SK-N-SH treated with all-trans-retinoic acid at 6 μM for 48 hours (cell line): ENCODE results near the gene SFXN5.

Experiments used
- ATAC-seq: fragments of 200-7000 bp; cut with Tn5 transposase; 3 replicates; pipeline ENCODE4 v1.9.1; 2020; ENCODE audit warnings: mild to moderate bottlenecking, moderate library complexity
- ARNTL ChIP-seq: fragments of 450-650 bp; formaldehyde crosslinking; IDR thresholded peaks from 2 replicates; pipeline ENCODE4 v1.5.0; 2020; ENCODE audit warnings: low read depth, mild to moderate bottlenecking, moderate library complexity, borderline replicate concordance
- BACH2 ChIP-seq: fragments of 250-450 bp; sonication (Bioruptor Pico); IDR thresholded peaks from 2 replicates; pipeline ENCODE4 v1.9.0; 2021; ENCODE audit warnings: mild to moderate bottlenecking, borderline replicate concordance
- CSDC2 ChIP-seq: fragments of 250-450 bp; sonication (Bioruptor Pico); IDR thresholded peaks from 2 replicates; pipeline ENCODE4 v1.5.0; 2020; ENCODE audit warnings: mild to moderate bottlenecking, moderate library complexity
- ESRRG ChIP-seq: fragments of 250-450 bp; sonication (Bioruptor Pico); IDR thresholded peaks from 2 replicates; pipeline ENCODE4 v1.6.1; 2021; ENCODE audit warnings: mild to moderate bottlenecking
- GLIS3 ChIP-seq: fragments of 250-450 bp; sonication (Bioruptor Pico); IDR thresholded peaks from 2 replicates; pipeline ENCODE4 v1.5.0; 2020; ENCODE audit warnings: mild to moderate bottlenecking, moderate library complexity
- ISL1 ChIP-seq: fragments of 250-450 bp; sonication (Bioruptor Pico); IDR thresholded peaks from 2 replicates; pipeline ENCODE4 v2.1.2; 2022; ENCODE audit warnings: mild to moderate bottlenecking, moderate library complexity
- OSR1 ChIP-seq: fragments of 250-450 bp; sonication (Bioruptor Pico); IDR thresholded peaks from 2 replicates; pipeline ENCODE4 v1.8.0; 2022; ENCODE audit warnings: moderate library complexity, mild to moderate bottlenecking, inconsistent platforms
- PPARA ChIP-seq: fragments of 250-450 bp; sonication (Bioruptor Pico); IDR thresholded peaks from 2 replicates; pipeline ENCODE4 v1.5.0; 2020; ENCODE audit warnings: mild to moderate bottlenecking, borderline replicate concordance
- RARB ChIP-seq: fragments of 250-450 bp; sonication (Bioruptor Pico); IDR thresholded peaks from 2 replicates; pipeline ENCODE4 v1.8.0; 2021; ENCODE audit warnings: mild to moderate bottlenecking, moderate library complexity
- TCF4 ChIP-seq: fragments of 250-450 bp; sonication (Bioruptor Pico); IDR thresholded peaks from 2 replicates; pipeline ENCODE4 v1.8.0; 2021; ENCODE audit warnings: mild to moderate bottlenecking, moderate library complexity, borderline replicate concordance
- TOX ChIP-seq: fragments of 250-450 bp; sonication (Bioruptor Pico); IDR thresholded peaks from 2 replicates; pipeline ENCODE4 v1.8.0; 2021; ENCODE audit warnings: mild to moderate bottlenecking, moderate library complexity, borderline replicate concordance
- ZC3H10 ChIP-seq: fragments of 250-450 bp; sonication (Bioruptor Pico); IDR thresholded peaks from 2 replicates; pipeline ENCODE4 v1.5.1; 2021; ENCODE audit warnings: mild to moderate bottlenecking, moderate library complexity
- ZFP3 ChIP-seq: fragments of 250-450 bp; sonication (Bioruptor Pico); IDR thresholded peaks from 2 replicates; pipeline ENCODE4 v1.5.0; 2020; ENCODE audit warnings: mild to moderate bottlenecking, moderate library complexity
- ZFP30 ChIP-seq: fragments of 450-650 bp; formaldehyde crosslinking; IDR thresholded peaks from 2 replicates; pipeline ENCODE4 v1.5.0; 2022; ENCODE audit warnings: mild to moderate bottlenecking, moderate library complexity
- ZNF565 ChIP-seq: fragments of 450-650 bp; formaldehyde crosslinking; conservative IDR thresholded peaks from 2 replicates; pipeline ENCODE4 v1.5.0; 2020; ENCODE audit warnings: low read depth, mild to moderate bottlenecking, moderate library complexity
- ZNF70 ChIP-seq: fragments of 450-650 bp; formaldehyde crosslinking; IDR thresholded peaks from 2 replicates; pipeline ENCODE4 v1.5.0; 2020; ENCODE audit warnings: mild to moderate bottlenecking, moderate library complexity
- TF ChIP-seq, protein P1 (sequence below): fragments of 250-450 bp; sonication (Bioruptor Pico); IDR thresholded peaks from 2 replicates; pipeline ENCODE4 v1.8.0; 2021; ENCODE audit warnings: low read depth, mild to moderate bottlenecking, moderate library complexity, borderline replicate concordance
- TF ChIP-seq, protein P2 (sequence below): fragments of 250-450 bp; sonication (Bioruptor Pico); IDR thresholded peaks from 2 replicates; pipeline ENCODE4 v1.8.0; 2020; ENCODE audit warnings: mild to moderate bottlenecking, moderate library complexity, borderline replicate concordance
- TF ChIP-seq, protein P3 (sequence below): fragments of 250-450 bp; sonication (Bioruptor Pico); IDR thresholded peaks from 2 replicates; pipeline ENCODE4 v1.5.1; 2021; ENCODE audit warnings: mild to moderate bottlenecking, moderate library complexity
- TF ChIP-seq, protein P4 (sequence below): fragments of 250-450 bp; sonication (Bioruptor Pico); IDR thresholded peaks from 2 replicates; pipeline ENCODE4 v1.5.0; 2020; ENCODE audit warnings: mild to moderate bottlenecking, moderate library complexity

The SFXN5 gene

DNA sequence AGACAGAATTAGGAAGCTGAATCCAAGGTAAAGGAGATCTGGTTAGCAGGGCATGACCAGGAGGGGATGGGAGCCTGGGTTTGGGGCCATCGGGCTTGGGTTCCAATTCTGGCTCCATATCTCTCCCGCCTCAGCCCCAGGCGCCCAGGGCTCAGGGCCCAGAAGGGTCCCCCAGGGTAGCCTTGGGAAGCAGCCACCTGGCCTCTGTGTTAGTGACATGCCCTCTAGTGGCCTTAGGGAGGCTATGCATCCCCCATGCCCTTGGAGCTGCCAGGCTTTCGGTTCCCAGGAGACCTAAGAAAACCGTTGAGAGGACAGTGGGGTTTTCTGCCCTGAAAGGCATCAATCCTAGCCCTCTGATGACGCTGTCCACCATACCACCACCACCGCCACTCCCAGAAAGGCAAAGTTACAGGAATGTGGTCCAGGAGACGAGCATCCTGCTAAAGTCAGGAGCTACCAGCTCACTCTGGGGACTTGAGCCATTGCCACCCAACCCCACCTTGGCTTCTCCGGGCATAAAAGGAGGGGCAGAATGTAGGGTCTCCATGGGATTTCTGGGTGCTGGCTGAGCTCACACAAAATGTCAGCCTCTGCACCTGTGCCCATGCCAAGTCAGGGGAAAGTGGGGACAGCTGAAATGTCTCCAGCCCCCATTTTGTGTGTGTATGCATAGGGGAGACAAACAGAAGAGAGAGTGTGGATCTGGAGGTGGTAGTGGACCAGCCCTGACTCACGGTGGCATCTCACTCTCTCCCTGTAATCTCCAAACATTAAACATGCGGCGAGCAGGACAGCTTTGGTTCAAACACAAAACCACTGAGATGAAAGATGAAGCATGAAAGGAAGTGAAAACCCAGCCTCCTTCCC lies 97.7 kb downstream of the SFXN5 start:
- ATAC-seq: peak; percentile 98
- TF ChIP-seq, protein P1, sequence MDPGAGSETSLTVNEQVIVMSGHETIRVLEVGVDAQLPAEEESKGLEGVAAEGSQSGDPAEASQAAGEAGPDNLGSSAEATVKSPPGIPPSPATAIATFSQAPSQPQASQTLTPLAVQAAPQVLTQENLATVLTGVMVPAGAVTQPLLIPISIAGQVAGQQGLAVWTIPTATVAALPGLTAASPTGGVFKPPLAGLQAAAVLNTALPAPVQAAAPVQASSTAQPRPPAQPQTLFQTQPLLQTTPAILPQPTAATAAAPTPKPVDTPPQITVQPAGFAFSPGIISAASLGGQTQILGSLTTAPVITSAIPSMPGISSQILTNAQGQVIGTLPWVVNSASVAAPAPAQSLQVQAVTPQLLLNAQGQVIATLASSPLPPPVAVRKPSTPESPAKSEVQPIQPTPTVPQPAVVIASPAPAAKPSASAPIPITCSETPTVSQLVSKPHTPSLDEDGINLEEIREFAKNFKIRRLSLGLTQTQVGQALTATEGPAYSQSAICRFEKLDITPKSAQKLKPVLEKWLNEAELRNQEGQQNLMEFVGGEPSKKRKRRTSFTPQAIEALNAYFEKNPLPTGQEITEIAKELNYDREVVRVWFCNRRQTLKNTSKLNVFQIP (CRISPR knock-in tag): no peak
- TF ChIP-seq BACH2 (CRISPR knock-in tag) (no peak), OSR1 (CRISPR knock-in tag) (no peak), ESRRG (CRISPR knock-in tag) (no peak), ZFP30 (no peak), ISL1 (no peak), RARB (CRISPR knock-in tag) (no peak), ZNF70 (no peak), PPARA (CRISPR knock-in tag) (no peak), ZC3H10 (no peak), ZFP3 (CRISPR knock-in tag) (no peak), ARNTL (CRISPR knock-in tag) (no peak)
- TF ChIP-seq, protein P2, sequence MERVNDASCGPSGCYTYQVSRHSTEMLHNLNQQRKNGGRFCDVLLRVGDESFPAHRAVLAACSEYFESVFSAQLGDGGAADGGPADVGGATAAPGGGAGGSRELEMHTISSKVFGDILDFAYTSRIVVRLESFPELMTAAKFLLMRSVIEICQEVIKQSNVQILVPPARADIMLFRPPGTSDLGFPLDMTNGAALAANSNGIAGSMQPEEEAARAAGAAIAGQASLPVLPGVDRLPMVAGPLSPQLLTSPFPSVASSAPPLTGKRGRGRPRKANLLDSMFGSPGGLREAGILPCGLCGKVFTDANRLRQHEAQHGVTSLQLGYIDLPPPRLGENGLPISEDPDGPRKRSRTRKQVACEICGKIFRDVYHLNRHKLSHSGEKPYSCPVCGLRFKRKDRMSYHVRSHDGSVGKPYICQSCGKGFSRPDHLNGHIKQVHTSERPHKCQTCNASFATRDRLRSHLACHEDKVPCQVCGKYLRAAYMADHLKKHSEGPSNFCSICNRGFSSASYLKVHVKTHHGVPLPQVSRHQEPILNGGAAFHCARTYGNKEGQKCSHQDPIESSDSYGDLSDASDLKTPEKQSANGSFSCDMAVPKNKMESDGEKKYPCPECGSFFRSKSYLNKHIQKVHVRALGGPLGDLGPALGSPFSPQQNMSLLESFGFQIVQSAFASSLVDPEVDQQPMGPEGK (CRISPR knock-in tag): no peak
- TF ChIP-seq, protein P3, sequence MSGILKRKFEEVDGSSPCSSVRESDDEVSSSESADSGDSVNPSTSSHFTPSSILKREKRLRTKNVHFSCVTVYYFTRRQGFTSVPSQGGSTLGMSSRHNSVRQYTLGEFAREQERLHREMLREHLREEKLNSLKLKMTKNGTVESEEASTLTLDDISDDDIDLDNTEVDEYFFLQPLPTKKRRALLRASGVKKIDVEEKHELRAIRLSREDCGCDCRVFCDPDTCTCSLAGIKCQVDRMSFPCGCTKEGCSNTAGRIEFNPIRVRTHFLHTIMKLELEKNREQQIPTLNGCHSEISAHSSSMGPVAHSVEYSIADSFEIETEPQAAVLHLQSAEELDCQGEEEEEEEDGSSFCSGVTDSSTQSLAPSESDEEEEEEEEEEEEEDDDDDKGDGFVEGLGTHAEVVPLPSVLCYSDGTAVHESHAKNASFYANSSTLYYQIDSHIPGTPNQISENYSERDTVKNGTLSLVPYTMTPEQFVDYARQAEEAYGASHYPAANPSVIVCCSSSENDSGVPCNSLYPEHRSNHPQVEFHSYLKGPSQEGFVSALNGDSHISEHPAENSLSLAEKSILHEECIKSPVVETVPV (CRISPR knock-in tag): no peak

DNA sequence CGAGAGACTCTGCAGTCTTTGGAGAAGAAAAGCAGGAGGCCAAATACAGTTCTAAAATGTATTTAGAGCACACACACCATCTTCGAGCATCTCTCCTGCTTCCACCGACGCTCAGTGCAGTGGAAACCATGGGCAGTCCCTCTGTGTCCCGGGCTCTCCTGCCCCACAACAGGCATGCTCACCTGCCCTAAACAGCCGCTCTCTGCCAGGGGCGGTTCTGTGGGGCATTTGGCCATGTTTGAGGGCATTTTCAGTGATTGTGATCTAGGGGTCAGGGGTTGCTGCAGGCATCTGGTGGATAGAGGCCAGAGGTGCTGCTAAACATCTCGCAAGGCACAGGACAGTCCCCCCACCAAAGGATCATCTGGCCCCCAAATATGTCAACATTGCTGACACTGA lies 98.4 kb downstream of the SFXN5 start:
- TF ChIP-seq OSR1 (CRISPR knock-in tag): no peak
- TF ChIP-seq GLIS3 (CRISPR knock-in tag): no peak
- no peak for TF ChIP-seq CSDC2
- TF ChIP-seq ZC3H10: no peak
- no peak for TF ChIP-seq ESRRG (CRISPR knock-in tag)
- no peak for TF ChIP-seq ZFP3 (CRISPR knock-in tag)
- TF ChIP-seq TCF4 (CRISPR knock-in tag): no peak
- no peak for TF ChIP-seq ZFP30
- TF ChIP-seq, protein P1 (CRISPR knock-in tag): no peak
- TF ChIP-seq PPARA (CRISPR knock-in tag): no peak
- no peak for TF ChIP-seq ISL1
- TF ChIP-seq, protein P3 (CRISPR knock-in tag): no peak
- TF ChIP-seq BACH2 (CRISPR knock-in tag): no peak
- no peak for TF ChIP-seq ZNF70
- TF ChIP-seq, protein P4, sequence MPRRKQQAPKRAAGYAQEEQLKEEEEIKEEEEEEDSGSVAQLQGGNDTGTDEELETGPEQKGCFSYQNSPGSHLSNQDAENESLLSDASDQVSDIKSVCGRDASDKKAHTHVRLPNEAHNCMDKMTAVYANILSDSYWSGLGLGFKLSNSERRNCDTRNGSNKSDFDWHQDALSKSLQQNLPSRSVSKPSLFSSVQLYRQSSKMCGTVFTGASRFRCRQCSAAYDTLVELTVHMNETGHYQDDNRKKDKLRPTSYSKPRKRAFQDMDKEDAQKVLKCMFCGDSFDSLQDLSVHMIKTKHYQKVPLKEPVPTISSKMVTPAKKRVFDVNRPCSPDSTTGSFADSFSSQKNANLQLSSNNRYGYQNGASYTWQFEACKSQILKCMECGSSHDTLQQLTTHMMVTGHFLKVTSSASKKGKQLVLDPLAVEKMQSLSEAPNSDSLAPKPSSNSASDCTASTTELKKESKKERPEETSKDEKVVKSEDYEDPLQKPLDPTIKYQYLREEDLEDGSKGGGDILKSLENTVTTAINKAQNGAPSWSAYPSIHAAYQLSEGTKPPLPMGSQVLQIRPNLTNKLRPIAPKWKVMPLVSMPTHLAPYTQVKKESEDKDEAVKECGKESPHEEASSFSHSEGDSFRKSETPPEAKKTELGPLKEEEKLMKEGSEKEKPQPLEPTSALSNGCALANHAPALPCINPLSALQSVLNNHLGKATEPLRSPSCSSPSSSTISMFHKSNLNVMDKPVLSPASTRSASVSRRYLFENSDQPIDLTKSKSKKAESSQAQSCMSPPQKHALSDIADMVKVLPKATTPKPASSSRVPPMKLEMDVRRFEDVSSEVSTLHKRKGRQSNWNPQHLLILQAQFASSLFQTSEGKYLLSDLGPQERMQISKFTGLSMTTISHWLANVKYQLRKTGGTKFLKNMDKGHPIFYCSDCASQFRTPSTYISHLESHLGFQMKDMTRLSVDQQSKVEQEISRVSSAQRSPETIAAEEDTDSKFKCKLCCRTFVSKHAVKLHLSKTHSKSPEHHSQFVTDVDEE (CRISPR knock-in tag): no peak
- TF ChIP-seq ARNTL (CRISPR knock-in tag): no peak
- TF ChIP-seq TOX: no peak
- TF ChIP-seq, protein P2 (CRISPR knock-in tag): no peak
- TF ChIP-seq ZNF565 (CRISPR knock-in tag): no peak
- TF ChIP-seq, all 23 proteins: peak for 0
- ATAC-seq: no peak
